Liver (tissue), 9 donors: ENCODE data around the gene RPL38. TPM values are rescaled to one million over a fixed set of nuclear protein-coding genes. Genes with fewer than 3 reads are reported as not detected.
A peak's percentile ranks its signal among the peaks of the same experiment; 100 is the strongest.

ENCODE experiments used
- DNase-seq: peaks from one replicate; pipeline ENCODE4 v3.0.0-alpha.2; 2017; ENCODE audit warnings: low spot score
- H3K27ac ChIP-seq, 2 donors: one replicate each; pipeline ENCODE4 v1.7.0; 2013; ENCODE audit warnings: inconsistent platforms in 2 of 2, low read length in 2 of 2, control low read depth in 1 of 2, low read depth in 1 of 2, mild to moderate bottlenecking in 1 of 2
- H3K27me3 ChIP-seq, 4 donors: one replicate each; pipeline versions ENCODE4 v1.6.1 to v1.7.0; 2013; ENCODE audit warnings: low read length in 3 of 4, inconsistent platforms in 1 of 4, mild to moderate bottlenecking in 1 of 4, moderate library complexity in 1 of 4; ENCODE audit not compliant: control insufficient read depth in 4 of 4, insufficient read depth in 4 of 4
- H3K36me3 ChIP-seq, 4 donors: one replicate each; pipeline versions ENCODE4 v1.6.1 to v1.7.0; 2013; ENCODE audit warnings: low read length in 3 of 4, mild to moderate bottlenecking in 3 of 4, low read depth in 1 of 4, moderate library complexity in 1 of 4; ENCODE audit not compliant: control insufficient read depth in 4 of 4, insufficient read depth in 3 of 4
- H3K4me1 ChIP-seq, 4 donors: one replicate each; pipeline versions ENCODE4 v1.6.1 to v1.7.0; 2013; ENCODE audit warnings: low read length in 3 of 4, mild to moderate bottlenecking in 3 of 4, moderate library complexity in 1 of 4; ENCODE audit not compliant: control insufficient read depth in 4 of 4, insufficient read depth in 4 of 4
- H3K4me3 ChIP-seq, 3 donors: one replicate each; pipeline versions ENCODE4 v1.6.1 to v1.7.0; 2013; ENCODE audit warnings: low read length in 3 of 3, control low read depth in 1 of 3, low read depth in 1 of 3, mild to moderate bottlenecking in 1 of 3
- H3K9ac ChIP-seq, 2 donors: one replicate each; pipeline ENCODE4 v1.7.0; 2013; ENCODE audit warnings: low read length in 2 of 2, mild to moderate bottlenecking in 2 of 2, moderate library complexity in 2 of 2, control low read depth in 1 of 2, low read depth in 1 of 2
- H3K9me3 ChIP-seq, 4 donors: one replicate each; pipeline versions ENCODE4 v1.6.1 to v1.7.0; 2013; ENCODE audit warnings: low read length in 3 of 4; ENCODE audit not compliant: control insufficient read depth in 4 of 4
- ATF3 ChIP-seq: IDR thresholded peaks from 2 replicates; pipeline ENCODE4 v1.6.1; 2016; ENCODE audit warnings: antibody characterized with exemption
- CTCF ChIP-seq: fragments of 150-350 bp; IDR thresholded peaks from 2 replicates; pipeline ENCODE4 v1.5.1; 2017; ENCODE audit warnings: improper control_type of control experiment, low read depth, low read length; ENCODE audit not compliant: missing input control
- EGR1 ChIP-seq, 2 donors: IDR thresholded peaks; 2 replicates each; pipeline ENCODE4 v1.6.1; 2016 to 2018; ENCODE audit warnings: antibody characterized with exemption in 2 of 2, low read depth in 2 of 2
- FOXA1 ChIP-seq: IDR thresholded peaks from 2 replicates; pipeline ENCODE4 v1.6.1; 2016; ENCODE audit warnings: antibody characterized with exemption
- FOXA2 ChIP-seq: IDR thresholded peaks from 2 replicates; pipeline ENCODE4 v1.6.1; 2016; ENCODE audit warnings: antibody characterized with exemption
- GABPA ChIP-seq, 2 donors: IDR thresholded peaks in 1 of 2; conservative IDR thresholded peaks in 1 of 2; 2 replicates each; pipeline ENCODE4 v1.6.1; 2016; ENCODE audit warnings: antibody characterized with exemption in 2 of 2, mild to moderate bottlenecking in 1 of 2, moderate library complexity in 1 of 2
- HNF4A ChIP-seq, 2 donors: conservative IDR thresholded peaks; 2 replicates each; pipeline ENCODE4 v1.6.1; 2016; ENCODE audit warnings: antibody characterized with exemption in 2 of 2, mild to moderate bottlenecking in 2 of 2
- HNF4G ChIP-seq: IDR thresholded peaks from 2 replicates; pipeline ENCODE4 v1.6.1; 2016; ENCODE audit warnings: antibody characterized with exemption
- JUND ChIP-seq, 2 donors: IDR thresholded peaks; 2 replicates each; pipeline ENCODE4 v1.6.1; 2016; ENCODE audit warnings: antibody characterized with exemption in 2 of 2
- MAX ChIP-seq: IDR thresholded peaks from 2 replicates; pipeline ENCODE4 v1.6.1; 2016; ENCODE audit warnings: antibody characterized with exemption
- NR2F2 ChIP-seq: IDR thresholded peaks from 2 replicates; pipeline ENCODE4 v1.6.1; 2016; ENCODE audit warnings: antibody characterized with exemption
- RAD21 ChIP-seq, 2 donors: IDR thresholded peaks; 2 replicates each; pipeline ENCODE4 v1.6.1; 2016; ENCODE audit warnings: antibody characterized with exemption in 2 of 2, mild to moderate bottlenecking in 2 of 2
- RXRA ChIP-seq, 2 donors: IDR thresholded peaks; 2 replicates each; pipeline ENCODE4 v1.6.1; 2017 to 2018; ENCODE audit warnings: antibody characterized with exemption in 2 of 2, mild to moderate bottlenecking in 1 of 2
- SP1 ChIP-seq: IDR thresholded peaks from 2 replicates; pipeline ENCODE4 v1.6.1; 2018; ENCODE audit warnings: antibody characterized with exemption, mild to moderate bottlenecking
- TAF1 ChIP-seq: conservative IDR thresholded peaks from 2 replicates; pipeline ENCODE4 v1.6.1; 2016; ENCODE audit warnings: antibody characterized with exemption, mild to moderate bottlenecking
- YY1 ChIP-seq: IDR thresholded peaks from 2 replicates; pipeline ENCODE4 v1.6.1; 2016; ENCODE audit warnings: antibody characterized with exemption, mild to moderate bottlenecking
- ZBTB33 ChIP-seq: IDR thresholded peaks from 2 replicates; pipeline ENCODE4 v1.6.1; 2016; ENCODE audit warnings: antibody characterized with exemption
- WGBS: extraction: QIAGEN DNeasy Blood & Tissue Kit; methylation state at CpG from one replicate; pipeline ENCODE4 v1.1.7; 2013; 5-methylcytosine and 5-hydroxymethylcytosine counted together
- polyA plus RNA-seq, 2 donors: library from polyadenylated mRNA; stranded (reverse) in 1 of 2; unstranded in 1 of 2; fragments of 200-250 nt in 1 of 2; fragments of >200 nt in 1 of 2; fragmentation: Nextera tagmentation in 1 of 2; extraction: Ambion mirVana in 1 of 2; gene quantifications; one replicate each; pipeline versions ENCODE4 v1.2.1 to v1.2.3, GENCODE V29; 2013 to 2015
- total RNA-seq, 2 donors: library from RNA; depleted of rRNA; stranded (reverse); fragments of >200 nt; gene quantifications; one replicate each; pipeline ENCODE4 v1.2.3, GENCODE V29; 2014
- TF ChIP-seq, protein P1 (sequence below): IDR thresholded peaks from 2 replicates; pipeline ENCODE4 v1.6.1; 2016; ENCODE audit warnings: antibody characterized with exemption, mild to moderate bottlenecking
- donor health status: healthy.
- donor health status: healthy.
- donor health status: healthy.
- donor health status: healthy.
- donor health status: healthy.

Gene RPL38
- total RNA-seq (1,000 to 10,000 TPM in 1 of 2 donors, 10 to 100 TPM in 1; 67.7 to 1,367 TPM), polyA plus RNA-seq (100 to 1,000 TPM; 387 to 523 TPM)

DNA sequence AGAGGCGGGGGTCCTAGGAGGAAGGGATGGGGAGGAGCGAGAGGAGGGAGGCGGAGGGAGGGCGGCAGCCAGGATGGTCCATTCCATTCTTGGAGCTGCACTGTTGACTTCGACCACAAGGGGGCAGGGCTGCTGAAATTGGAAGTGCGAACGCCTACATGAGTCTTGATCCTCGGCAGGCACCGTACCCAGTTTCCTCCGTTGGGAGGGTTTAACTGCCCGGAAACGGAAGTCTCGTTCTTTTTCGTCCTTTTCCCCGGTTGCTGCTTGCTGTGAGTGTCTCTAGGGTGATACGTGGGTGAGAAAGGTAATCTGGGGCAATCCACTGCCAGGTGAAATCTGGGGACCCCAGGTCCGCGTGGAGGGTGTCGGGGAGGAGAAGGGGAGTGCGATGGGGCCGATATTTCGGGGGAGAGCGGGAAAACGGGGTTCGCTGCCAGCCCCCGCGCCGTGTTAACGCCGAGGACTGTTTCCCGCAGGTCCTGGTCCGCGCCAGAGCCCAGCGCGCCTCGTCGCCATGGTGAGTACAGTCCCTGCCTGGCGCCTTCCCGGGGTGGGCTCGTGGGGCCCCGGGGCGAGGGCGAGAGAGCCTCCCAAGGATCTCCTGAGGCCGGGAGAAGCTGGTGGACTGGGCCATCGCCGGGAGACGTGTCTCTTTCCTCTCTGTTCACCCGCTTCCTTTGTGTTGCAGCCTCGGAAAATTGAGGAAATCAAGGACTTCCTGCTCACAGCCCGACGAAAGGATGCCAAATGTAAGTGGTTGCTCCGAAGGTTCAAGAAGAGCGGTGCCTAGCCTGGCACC lies at the start of gene RPL38:
RPL38 (plus strand) TSS at position 240 of the 802 bp plus-strand sequence; CDS start at position 518, 278 bp downstream.
- TF ChIP-seq FOXA2 (peak; percentile 48), JUND (IDR thresholded peaks at IDR 0.05) (peak in 1 of 2 donors; percentile 42), HNF4G (no peak), TAF1 (peak; percentile 96), GABPA (IDR thresholded peaks at IDR 0.05 in 1 of 2, conservative IDR thresholded peaks at IDR 0.05 in 1 of 2) (peak; percentile 95 to 98), YY1 (peak; percentile 86), ZBTB33 (no peak), NR2F2 (peak; percentile 48), MAX (no peak), FOXA1 (no peak), CTCF (peak; percentile 99), RAD21 (IDR thresholded peaks at IDR 0.05) (peak; percentile 64 to 79), HNF4A (conservative IDR thresholded peaks at IDR 0.05) (peak; percentile 9 to 24), EGR1 (IDR thresholded peaks at IDR 0.05; ENCODE audit: low read depth in 2 of 2) (peak; percentile 60 to 86), ATF3 (no peak), RXRA (IDR thresholded peaks at IDR 0.05) (peak; percentile 53 to 58), SP1 (peak; percentile 80)
- TF ChIP-seq, protein P1, sequence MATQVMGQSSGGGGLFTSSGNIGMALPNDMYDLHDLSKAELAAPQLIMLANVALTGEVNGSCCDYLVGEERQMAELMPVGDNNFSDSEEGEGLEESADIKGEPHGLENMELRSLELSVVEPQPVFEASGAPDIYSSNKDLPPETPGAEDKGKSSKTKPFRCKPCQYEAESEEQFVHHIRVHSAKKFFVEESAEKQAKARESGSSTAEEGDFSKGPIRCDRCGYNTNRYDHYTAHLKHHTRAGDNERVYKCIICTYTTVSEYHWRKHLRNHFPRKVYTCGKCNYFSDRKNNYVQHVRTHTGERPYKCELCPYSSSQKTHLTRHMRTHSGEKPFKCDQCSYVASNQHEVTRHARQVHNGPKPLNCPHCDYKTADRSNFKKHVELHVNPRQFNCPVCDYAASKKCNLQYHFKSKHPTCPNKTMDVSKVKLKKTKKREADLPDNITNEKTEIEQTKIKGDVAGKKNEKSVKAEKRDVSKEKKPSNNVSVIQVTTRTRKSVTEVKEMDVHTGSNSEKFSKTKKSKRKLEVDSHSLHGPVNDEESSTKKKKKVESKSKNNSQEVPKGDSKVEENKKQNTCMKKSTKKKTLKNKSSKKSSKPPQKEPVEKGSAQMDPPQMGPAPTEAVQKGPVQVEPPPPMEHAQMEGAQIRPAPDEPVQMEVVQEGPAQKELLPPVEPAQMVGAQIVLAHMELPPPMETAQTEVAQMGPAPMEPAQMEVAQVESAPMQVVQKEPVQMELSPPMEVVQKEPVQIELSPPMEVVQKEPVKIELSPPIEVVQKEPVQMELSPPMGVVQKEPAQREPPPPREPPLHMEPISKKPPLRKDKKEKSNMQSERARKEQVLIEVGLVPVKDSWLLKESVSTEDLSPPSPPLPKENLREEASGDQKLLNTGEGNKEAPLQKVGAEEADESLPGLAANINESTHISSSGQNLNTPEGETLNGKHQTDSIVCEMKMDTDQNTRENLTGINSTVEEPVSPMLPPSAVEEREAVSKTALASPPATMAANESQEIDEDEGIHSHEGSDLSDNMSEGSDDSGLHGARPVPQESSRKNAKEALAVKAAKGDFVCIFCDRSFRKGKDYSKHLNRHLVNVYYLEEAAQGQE = peak; percentile 87
- Histone ChIP-seq H3K4me1 (peaks cover 8 to 21% (median 15%) of the 10 kb centered on the region in 4 donors), H3K9ac (peak within 1 kb of the TSS; percentile 40 to 63), H3K27me3 (peaks cover 0 to 3% (median 0%) of the 10 kb centered on the region in 4 donors), H3K4me3 (peak within 1 kb of the TSS; percentile 65 to 100 (median 69)), H3K36me3 (peaks cover 2 to 22% (median 19%) of the 10 kb centered on the region in 4 donors), H3K27ac (peak within 1 kb of the TSS; percentile 66 to 72), H3K9me3 (no peaks in the 10 kb centered on the region)
- peak; percentile 97 for DNase-seq
- under 1% methylated on average over 53 of the region's 53 CpGs for WGBS
